WTC11 (cell line): Measurements from ENCODE around the gene ZMPSTE24. TPM values are rescaled to one million over a fixed set of nuclear protein-coding genes. Genes with fewer than 3 reads are reported as not detected.
"Not testable (repeated sequence)": the region's sequence is repeated elsewhere in the genome, so short reads cannot be mapped to it uniquely, and the experiment has no call there.

Experiments used
- ATAC-seq: fragments of 200-7000 bp; cut with Tn5 transposase; 2 replicates; pipeline ENCODE4 v1.10.0; 2021; ENCODE audit warnings: mild to moderate bottlenecking, moderate library complexity
- CTCF ChIA-PET: fragments of 300-600 bp; sonication (Branson Sonifier 250); formaldehyde crosslinking; loops from one replicate; lab custom pipeline; 2021; ENCODE audit warnings: antibody characterized with exemption; lab: Charles Lee
- POLR2A ChIA-PET: fragments of 350-600 bp; sonication (Branson Sonifier 250); formaldehyde crosslinking; loops from one replicate; lab custom pipeline; 2021; ENCODE audit warnings: antibody characterized with exemption; lab: Charles Lee
- DNase-seq: peaks from one replicate; pipeline ENCODE4 v3.0.0; 2021; ENCODE audit warnings: low spot score
- H3K27ac Mint-ChIP-seq: 2 replicates; pipeline ENCODE4 v1.8.0; 2021; ENCODE audit warnings: mixed read lengths
- H3K27me3 Mint-ChIP-seq: 2 replicates; pipeline ENCODE4 v1.8.0; 2021; ENCODE audit warnings: low read depth, mild to moderate bottlenecking, moderate library complexity, mixed read lengths
- H3K36me3 Mint-ChIP-seq: 2 replicates; pipeline ENCODE4 v1.8.0; 2021; ENCODE audit warnings: mixed read lengths
- H3K4me1 Mint-ChIP-seq: 2 replicates; pipeline ENCODE4 v1.8.0; 2022; ENCODE audit warnings: mixed read lengths
- H3K4me3 Mint-ChIP-seq: 2 replicates; pipeline ENCODE4 v1.8.0; 2021; ENCODE audit warnings: mild to moderate bottlenecking, moderate library complexity, mixed read lengths
- H3K9me3 Mint-ChIP-seq: 2 replicates; pipeline ENCODE4 v1.8.0; 2021; ENCODE audit warnings: mixed read lengths
- ATF6 ChIP-seq: sonication (generic); formaldehyde crosslinking; IDR thresholded peaks from 2 replicates; pipeline ENCODE4 v1.8.1; 2023; ENCODE audit warnings: mild to moderate bottlenecking, missing genetic modification reagents
- ESRRA ChIP-seq: sonication (generic); formaldehyde crosslinking; IDR thresholded peaks from 2 replicates; pipeline ENCODE4 v1.8.1; 2022; ENCODE audit warnings: mild to moderate bottlenecking, missing genetic modification reagents, borderline replicate concordance
- OVOL2 ChIP-seq: fragments of 250-450 bp; sonication (Bioruptor Pico); IDR thresholded peaks from 2 replicates; pipeline ENCODE4 v1.9.0; 2021; ENCODE audit warnings: mild to moderate bottlenecking, borderline replicate concordance
- total RNA-seq: library from RNA; stranded (reverse); gene quantifications from 3 replicates; pipeline ENCODE4 v1.2.3, GENCODE V29; 2021

The ZMPSTE24 gene
- total RNA-seq, 1 experiment from 2014 or later, result 31.7 TPM

DNA sequence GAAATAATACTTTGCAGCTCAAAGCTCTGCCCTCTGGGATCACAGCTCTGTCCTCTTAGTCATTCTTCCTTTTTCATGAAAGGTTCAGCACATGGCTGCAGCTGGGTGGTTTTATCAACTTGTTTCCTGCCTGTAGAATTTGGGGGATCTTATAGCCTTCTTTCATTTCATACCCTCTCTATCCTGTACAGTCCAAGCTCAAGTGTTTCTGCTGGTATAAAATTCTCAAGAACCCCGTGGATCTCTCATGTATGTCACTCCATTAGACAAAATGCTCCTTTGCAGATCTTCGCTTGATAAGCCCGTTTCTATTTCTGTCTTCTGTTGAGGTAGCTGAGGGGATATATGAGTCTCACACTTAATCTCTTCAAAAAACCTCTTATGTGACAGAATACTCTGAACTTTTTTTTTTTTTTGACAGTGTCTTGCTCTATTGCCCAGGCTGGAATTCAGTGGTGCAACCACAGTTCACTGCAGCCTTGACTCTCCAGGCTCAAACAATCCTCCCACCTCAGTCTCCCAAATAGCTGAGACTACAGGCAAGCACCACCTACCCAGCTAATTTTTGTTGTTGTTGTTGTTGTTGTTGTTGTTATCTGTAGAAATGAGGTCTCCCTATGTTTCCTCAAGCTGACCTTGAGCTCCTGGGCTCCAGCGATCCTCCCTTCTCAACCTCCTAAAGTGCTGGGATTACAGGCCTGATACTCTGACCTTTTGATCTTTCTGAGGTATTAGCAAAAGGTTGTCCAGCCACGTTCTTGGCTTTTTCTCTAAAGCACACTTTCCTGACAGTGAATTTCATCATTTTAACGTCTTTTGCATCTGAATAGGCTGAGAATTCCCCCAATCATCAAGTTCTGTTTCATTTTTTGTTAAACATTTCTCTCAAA is 83.7 kb downstream of the ZMPSTE24 start:
- POLR2A ChIA-PET, result no interaction called here
- H3K36me3 Mint-ChIP-seq, result no peaks in the 10 kb centered on the region
- TF ChIP-seq ESRRA (no peak), ATF6 (no peak), OVOL2 (no peak)
- TF ChIP-seq, all 79 proteins: peak for 0
- DNase-seq (no peak), ATAC-seq (no peak)
- H3K27me3 Mint-ChIP-seq, result peaks cover 37% of the 10 kb centered on the region
- 0 out of 2 replicates have a peak, but pooled peaks cover 3% of the 10 kb centered on the region for H3K4me1 Mint-ChIP-seq
- CTCF ChIA-PET, result interaction anchor here (0.7 to 2.1 kb wide), 7 partner anchors 25 to 198 kb away, joined by 3 to 13 read pairs (median 4); no protein-coding TSS in a partner anchor
- peaks cover 8% of the 10 kb centered on the region; the same call in 1 of the 2 replicates for H3K9me3 Mint-ChIP-seq
- H3K27ac Mint-ChIP-seq, result no peak overlapping the region
- H3K4me3 Mint-ChIP-seq, result no peak overlapping the region

GRCh38 chr1:40342381-40342717 is 84.3 kb downstream of the ZMPSTE24 start:
- H3K4me3 Mint-ChIP-seq, H3K4me1 Mint-ChIP-seq, DNase-seq, H3K27ac Mint-ChIP-seq, H3K36me3 Mint-ChIP-seq, H3K9me3 Mint-ChIP-seq, POLR2A ChIA-PET, ATAC-seq: not testable (repeated sequence)
- H3K27me3 Mint-ChIP-seq, result peaks cover 37% of the 10 kb centered on the region
- CTCF ChIA-PET, result interaction anchor here (1.0 to 2.1 kb wide), 3 partner anchors 27 to 199 kb away, joined by 4 to 13 read pairs (median 6); no protein-coding TSS in a partner anchor

Other genes starting within 250 kb of the ZMPSTE24 start
- 258 to 304 TPM (median 277 TPM) in 3 replicates for gene CAP1, start 217.5 kb upstream of the ZMPSTE24 start, total RNA-seq
- 107 to 117 TPM (median 111 TPM) in 3 replicates for gene PPT1, start 161.0 kb upstream of the ZMPSTE24 start, total RNA-seq
- 18.5 to 22.1 TPM (median 20.2 TPM) in 3 replicates for gene RLF, start 96.8 kb upstream of the ZMPSTE24 start, total RNA-seq
- gene TMCO2, start 10.3 kb upstream of the ZMPSTE24 start, total RNA-seq, result not detected in 3 replicates
- 4.2 to 5.5 TPM (median 4.7 TPM) in 3 replicates for gene COL9A2, start 59.0 kb downstream of the ZMPSTE24 start, total RNA-seq
- gene SMAP2, start 115.5 kb downstream of the ZMPSTE24 start, total RNA-seq, result 4.9 to 5.7 TPM (median 5.7 TPM) in 3 replicates
- gene ZFP69B, start 192.2 kb downstream of the ZMPSTE24 start, total RNA-seq, result 6.8 to 8.2 TPM (median 7.1 TPM) in 3 replicates
- gene ZFP69, start 219.1 kb downstream of the ZMPSTE24 start, total RNA-seq, result 3.2 to 3.9 TPM (median 3.6 TPM) in 3 replicates